IMR-90 (cell line): Measurements from ENCODE around the gene NDUFA13. TPM values are rescaled to one million over a fixed set of nuclear protein-coding genes. Genes with fewer than 3 reads are reported as not detected.

Experiments
- ATAC-seq: fragments of 200-7000 bp; cut with Tn5 transposase; 2 replicates; pipeline ENCODE4 v1.9.1; 2020; ENCODE audit warnings: low read depth, mild to moderate bottlenecking, moderate library complexity
- BruUV-seq: library from RNA; stranded (reverse); fragments of 400-500 nt; replicated peaks from 2 replicates; lab custom pipeline; 2021; lab: Mats Ljungman, UMichigan
- CTCF ChIA-PET: fragments of 300-600 bp; formaldehyde crosslinking; extraction: SDS; loops from one replicate; lab custom pipeline; 2021; ENCODE audit warnings: antibody characterized with exemption; lab: Yijun Ruan, JAX
- POLR2A ChIA-PET: fragments of 300-600 bp; sonication (Branson Sonifier 250); formaldehyde crosslinking; loops from one replicate; lab custom pipeline; 2022; ENCODE audit warnings: antibody characterized with exemption; ENCODE audit not compliant: unreplicated experiment; lab: Charles Lee
- DNase-seq: peaks from one replicate; pipeline ENCODE4 v3.0.0; 2013
- H2AFZ ChIP-seq: replicated peaks from 2 replicates; pipeline ENCODE3; 2013; ENCODE audit warnings: low read length, mild to moderate bottlenecking; ENCODE audit not compliant: poor library complexity
- H2AK5ac ChIP-seq: 2 replicates; pipeline ENCODE4 v1.6.1; 2013; ENCODE audit warnings: low read depth, low read length, inconsistent platforms
- H2AK9ac ChIP-seq: replicated peaks from 2 replicates; pipeline ENCODE3; 2013; ENCODE audit warnings: mild to moderate bottlenecking, low read depth, low read length, moderate library complexity; ENCODE audit not compliant: poor library complexity
- H2BK120ac ChIP-seq: 2 replicates; pipeline ENCODE4 v1.6.1; 2013; ENCODE audit warnings: low read depth, low read length, inconsistent platforms
- H2BK15ac ChIP-seq: 3 replicates; pipeline ENCODE4 v1.6.1; 2013; ENCODE audit warnings: low read depth, low read length, inconsistent platforms
- H2BK20ac ChIP-seq: 2 replicates; pipeline ENCODE4 v1.6.1; 2013; ENCODE audit warnings: low read depth, mild to moderate bottlenecking, inconsistent platforms, low read length, moderate library complexity
- H2BK5ac ChIP-seq: 2 replicates; pipeline ENCODE4 v1.6.1; 2013; ENCODE audit warnings: mild to moderate bottlenecking, low read depth, low read length, inconsistent platforms; ENCODE audit not compliant: poor library complexity, severe bottlenecking
- H3K14ac ChIP-seq: replicated peaks from 2 replicates; pipeline ENCODE4 v1.6.1; 2013; ENCODE audit warnings: low read depth, low read length, inconsistent platforms
- H3K18ac ChIP-seq: 2 replicates; pipeline ENCODE4 v1.6.1; 2013; ENCODE audit warnings: low read depth, low read length, control low read depth
- H3K23ac ChIP-seq: 2 replicates; pipeline ENCODE4 v1.6.1; 2013; ENCODE audit warnings: low read depth, low read length, inconsistent platforms
- H3K27ac ChIP-seq: 2 replicates; pipeline ENCODE4 v1.5.1; 2013; ENCODE audit warnings: mild to moderate bottlenecking, control low read depth, low read length; ENCODE audit not compliant: insufficient read depth
- H3K27me3 ChIP-seq: 2 replicates; pipeline ENCODE4 v1.6.1; 2013; ENCODE audit warnings: low read length; ENCODE audit not compliant: control insufficient read depth, insufficient read depth
- H3K36me3 ChIP-seq: 2 replicates; pipeline ENCODE4 v1.6.1; 2013; ENCODE audit warnings: low read length, mixed read lengths; ENCODE audit not compliant: control insufficient read depth, insufficient read depth
- H3K4ac ChIP-seq: 2 replicates; pipeline ENCODE4 v1.6.1; 2013; ENCODE audit warnings: low read depth, low read length, inconsistent platforms
- H3K4me1 ChIP-seq: 2 replicates; pipeline ENCODE4 v1.6.1; 2013; ENCODE audit warnings: low read length, mixed read lengths; ENCODE audit not compliant: control insufficient read depth, insufficient read depth
- H3K4me2 ChIP-seq: 2 replicates; pipeline ENCODE4 v1.6.1; 2013; ENCODE audit warnings: low read depth, mild to moderate bottlenecking, control low read depth, low read length, moderate library complexity
- H3K4me3 ChIP-seq: 2 replicates; pipeline ENCODE4 v1.5.1; 2013; ENCODE audit warnings: low read depth, mild to moderate bottlenecking, control low read depth, low read length, moderate library complexity; ENCODE audit not compliant: insufficient read depth
- H3K56ac ChIP-seq: 2 replicates; pipeline ENCODE4 v1.6.1; 2013; ENCODE audit warnings: low read length, inconsistent platforms; ENCODE audit not compliant: insufficient read depth; ENCODE audit errors: extremely low read depth
- H3K79me1 ChIP-seq, 2 experiments: 2 replicates each; pipeline ENCODE4 v1.6.1; 2013; ENCODE audit warnings: low read length in 2 of 2, inconsistent platforms in 1 of 2, low read depth in 1 of 2
- H3K9ac ChIP-seq: 2 replicates; pipeline ENCODE4 v1.6.1; 2013; ENCODE audit warnings: low read depth, low read length, control low read depth
- H3K9me1 ChIP-seq: 2 replicates; pipeline ENCODE4 v1.6.1; 2013; ENCODE audit warnings: low read length, inconsistent platforms; ENCODE audit not compliant: insufficient read depth
- H3K9me3 ChIP-seq: 2 replicates; pipeline ENCODE4 v1.6.1; 2013; ENCODE audit warnings: low read length; ENCODE audit not compliant: control insufficient read depth, insufficient read depth
- H4K20me1 ChIP-seq: 2 replicates; pipeline ENCODE4 v1.6.1; 2013; ENCODE audit warnings: low read length, inconsistent platforms; ENCODE audit not compliant: insufficient read depth
- H4K5ac ChIP-seq: 2 replicates; pipeline ENCODE4 v1.6.1; 2013; ENCODE audit warnings: mild to moderate bottlenecking, low read depth, low read length, control low read depth
- H4K8ac ChIP-seq, 2 experiments: 2 replicates each; pipeline ENCODE4 v1.6.1; 2013; ENCODE audit warnings: low read depth in 2 of 2, low read length in 2 of 2, control low read depth in 1 of 2, inconsistent platforms in 1 of 2
- H4K91ac ChIP-seq: 2 replicates; pipeline ENCODE4 v1.6.1; 2013; ENCODE audit warnings: low read depth, low read length, inconsistent platforms; ENCODE audit not compliant: insufficient read depth
- BHLHE40 ChIP-seq: fragments of 150-350 bp; IDR thresholded peaks from 2 replicates; pipeline ENCODE4 v1.6.1; 2016; ENCODE audit warnings: mild to moderate bottlenecking, low read depth, low read length
- CEBPB ChIP-seq: IDR thresholded peaks from 2 replicates; pipeline ENCODE4 v1.6.1; 2012; ENCODE audit warnings: low read depth, low read length, improper control_type of control experiment
- CHD1 ChIP-seq: IDR thresholded peaks from 2 replicates; pipeline ENCODE4 v1.6.1; 2012; ENCODE audit warnings: low read depth, low read length, improper control_type of control experiment
- FOS ChIP-seq: fragments of 150-350 bp; IDR thresholded peaks from 2 replicates; pipeline ENCODE4 v1.6.1; 2016; ENCODE audit warnings: low read depth, low read length
- MAFK ChIP-seq: IDR thresholded peaks from 2 replicates; pipeline ENCODE4 v1.6.1; 2012; ENCODE audit warnings: low read depth, low read length, improper control_type of control experiment
- MAZ ChIP-seq: IDR thresholded peaks from 2 replicates; pipeline ENCODE4 v1.6.1; 2012; ENCODE audit warnings: low read depth, mild to moderate bottlenecking, low read length, improper control_type of control experiment, moderate library complexity, borderline replicate concordance
- MXI1 ChIP-seq: IDR thresholded peaks from 2 replicates; pipeline ENCODE4 v1.6.1; 2012; ENCODE audit warnings: low read depth, mild to moderate bottlenecking, low read length, moderate library complexity, borderline replicate concordance
- NFE2L2 ChIP-seq: fragments of 150-350 bp; IDR thresholded peaks from 2 replicates; pipeline ENCODE4 v1.6.1; 2016; ENCODE audit warnings: low read depth, mild to moderate bottlenecking, low read length
- RAD21 ChIP-seq: IDR thresholded peaks from 2 replicates; pipeline ENCODE4 v1.6.1; 2012; ENCODE audit warnings: low read length, improper control_type of control experiment
- RCOR1 ChIP-seq: IDR thresholded peaks from 2 replicates; pipeline ENCODE4 v1.6.1; 2012; ENCODE audit warnings: mild to moderate bottlenecking, low read length, improper control_type of control experiment; ENCODE audit not compliant: insufficient replicate concordance
- RFX5 ChIP-seq: IDR thresholded peaks from 2 replicates; pipeline ENCODE4 v1.8.0; 2012; ENCODE audit warnings: low read depth, mild to moderate bottlenecking, low read length, moderate library complexity
- SMC3 ChIP-seq: fragments of 150-350 bp; IDR thresholded peaks from 2 replicates; pipeline ENCODE4 v1.6.1; 2016; ENCODE audit warnings: low read depth, mild to moderate bottlenecking, antibody characterized with exemption, low read length, moderate library complexity
- WGBS, 2 experiments: methylation state at CpG; one replicate each; pipeline versions ENCODE4 v1.1.5 to v1.1.7; 2013; ENCODE audit warnings: missing lambda C conversion rate in 2 of 2; ENCODE audit not compliant: insufficient read length in 1 of 2; ENCODE audit errors: extremely low coverage in 2 of 2; 5-methylcytosine and 5-hydroxymethylcytosine counted together
- dilution Hi-C: fragments of 300-500 bp; cut with HindIII; formaldehyde crosslinking; loops from one replicate; pipeline ENCODE4 v1.14.3; 2018; ENCODE audit warnings: low sequenced_read_pairs; ENCODE audit not compliant: unreplicated experiment
- in situ Hi-C: fragments of 300-500 bp; cut with MboI; formaldehyde crosslinking; loops from 3 replicates; pipeline ENCODE4 v1.14.3; 2019; ENCODE audit warnings: low sequenced_read_pairs, inconsistent platforms, mixed read lengths
- intact Hi-C: fragments of 100-400 bp; cut with micrococcal nuclease; formaldehyde crosslinking; loops from 2 replicates; pipeline ENCODE4 v1.10.0; 2022
- polyA plus RNA-seq, 3 experiments: library from polyadenylated mRNA; depleted of rRNA; stranded (reverse); fragments of >200 nt; gene quantifications; 2 replicates each; pipeline ENCODE4 v1.2.3, GENCODE V29; 2012; ENCODE audit warnings: low replicate concordance in 1 of 3
- total RNA-seq: library from RNA; depleted of rRNA; stranded (reverse); fragments of >200 nt; gene quantifications from 2 replicates; pipeline ENCODE4 v1.2.3, GENCODE V29; 2012
- TF ChIP-seq, protein P1 (sequence below): fragments of 150-350 bp; IDR thresholded peaks from 2 replicates; pipeline ENCODE4 v1.6.1; 2016; ENCODE audit warnings: low read depth, mild to moderate bottlenecking, low read length, moderate library complexity, borderline replicate concordance
- TF ChIP-seq, protein P2 (sequence below): fragments of 150-350 bp; IDR thresholded peaks from 2 replicates; pipeline ENCODE4 v1.6.1; 2017; ENCODE audit warnings: mild to moderate bottlenecking, antibody characterized with exemption, low read length, low read depth

The NDUFA13 gene
- total and polyA plus RNA-seq, 2 of the 4 experiments (the other 2 are of a cell fraction), result 30.6 to 667 TPM

DNA sequence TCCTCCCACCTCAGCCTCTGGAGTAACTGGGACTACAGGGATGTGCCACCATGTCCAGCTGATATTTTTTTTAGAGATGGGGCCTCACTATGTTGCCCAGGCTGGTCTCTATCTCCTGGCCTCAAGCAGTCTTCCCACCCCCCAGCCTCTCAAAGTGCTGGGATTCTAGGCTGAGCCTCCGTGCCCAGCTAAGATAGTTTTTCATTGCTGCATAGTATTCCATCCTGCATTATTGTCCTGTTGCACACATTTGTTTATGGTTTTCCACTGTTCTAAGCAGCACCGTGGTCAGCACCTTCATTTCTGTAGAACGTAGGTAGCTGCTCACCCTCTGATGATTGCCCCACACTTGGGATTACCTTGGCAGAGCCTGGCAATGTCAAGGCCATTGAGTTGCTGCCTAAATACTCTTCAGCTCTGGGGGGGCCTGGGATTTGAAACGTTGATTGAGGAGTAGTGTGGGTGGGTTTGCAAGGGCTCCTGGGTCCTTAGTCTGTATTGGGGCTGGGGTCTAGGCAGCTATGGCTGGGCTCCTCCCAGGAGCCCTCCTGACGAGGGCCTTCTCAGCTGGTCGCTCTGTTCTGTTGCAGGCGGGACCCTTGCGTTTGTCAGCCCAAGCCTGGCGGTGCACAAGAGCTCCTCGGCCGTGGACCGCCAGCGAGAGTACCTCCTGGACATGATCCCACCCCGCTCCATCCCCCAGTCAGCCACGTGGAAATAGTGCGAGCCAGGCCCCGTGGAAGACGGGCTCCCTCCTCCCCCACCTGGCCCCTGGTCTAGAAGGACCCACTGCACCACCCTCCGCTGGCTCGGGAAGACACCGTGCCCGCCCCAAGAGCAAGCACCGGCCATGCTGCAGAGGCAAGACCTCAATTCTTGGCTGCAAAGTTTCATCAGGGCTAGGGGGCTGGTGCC, 11.0 kb upstream of the NDUFA13 start:
- H3K27ac ChIP-seq, result no peak overlapping the region
- H4K8ac ChIP-seq, result no peak overlapping the region
- no peaks in the 10 kb centered on the region; the same call in 1 of the 2 replicates for H3K9me1 ChIP-seq
- POLR2A ChIA-PET, result no interaction called here
- H2BK15ac ChIP-seq, result no peak overlapping the region
- H3K4me1 ChIP-seq, result no peaks in the 10 kb centered on the region
- H3K18ac ChIP-seq, result no peak overlapping the region
- H3K9ac ChIP-seq, result no peak overlapping the region
- no peaks in the 10 kb centered on the region for H3K27me3 ChIP-seq
- no peak for ATAC-seq
- CTCF ChIA-PET, result no interaction called here
- no peak overlapping the region for H3K56ac ChIP-seq
- dilution Hi-C loops (no loop called here), in situ Hi-C loops (no loop called here), intact Hi-C loops (no loop called here)
- H2BK5ac ChIP-seq, result no peak overlapping the region
- no peak overlapping the region for H3K23ac ChIP-seq
- no peak overlapping the region for H3K14ac ChIP-seq
- H4K91ac ChIP-seq, result no peak overlapping the region
- DNase-seq, result no peak
- H2BK120ac ChIP-seq, result no peak overlapping the region
- no peak overlapping the region for H3K4ac ChIP-seq
- H3K4me2 ChIP-seq, result no peak overlapping the region
- BruUV-seq, result no TSS peak
- H4K5ac ChIP-seq, result no peak overlapping the region
- H2AK5ac ChIP-seq, result no peak overlapping the region
- peaks cover 58% of the 10 kb centered on the region for H3K36me3 ChIP-seq
- no peak overlapping the region for H3K4me3 ChIP-seq
- H3K9me3 ChIP-seq, result no peaks in the 10 kb centered on the region
- no peak overlapping the region for H2BK20ac ChIP-seq
- no peaks in the 10 kb centered on the region; the same call in 1 of the 2 replicates for H4K20me1 ChIP-seq
- H3K79me1 ChIP-seq, result peaks cover 0 to 3% of the 10 kb centered on the region in 2 experiments; a peak in 2 of 4 replicates
- WGBS, 2 experiments, result 93% methylated on average over 16 of the region's 23 CpGs; no CpG with 5 or more reads in 1 of the 2 experiments
- no peak overlapping the region for H2AK9ac ChIP-seq
- no peak overlapping the region for H2AFZ ChIP-seq
- TF ChIP-seq, protein P1, sequence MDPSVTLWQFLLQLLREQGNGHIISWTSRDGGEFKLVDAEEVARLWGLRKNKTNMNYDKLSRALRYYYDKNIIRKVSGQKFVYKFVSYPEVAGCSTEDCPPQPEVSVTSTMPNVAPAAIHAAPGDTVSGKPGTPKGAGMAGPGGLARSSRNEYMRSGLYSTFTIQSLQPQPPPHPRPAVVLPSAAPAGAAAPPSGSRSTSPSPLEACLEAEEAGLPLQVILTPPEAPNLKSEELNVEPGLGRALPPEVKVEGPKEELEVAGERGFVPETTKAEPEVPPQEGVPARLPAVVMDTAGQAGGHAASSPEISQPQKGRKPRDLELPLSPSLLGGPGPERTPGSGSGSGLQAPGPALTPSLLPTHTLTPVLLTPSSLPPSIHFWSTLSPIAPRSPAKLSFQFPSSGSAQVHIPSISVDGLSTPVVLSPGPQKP, result no peak
- no peak for TF ChIP-seq MXI1
- no peak for TF ChIP-seq RFX5
- no peak for TF ChIP-seq MAZ
- no peak for TF ChIP-seq FOS
- no peak for TF ChIP-seq CHD1
- TF ChIP-seq NFE2L2, result no peak
- no peak for TF ChIP-seq MAFK
- no peak for TF ChIP-seq RCOR1
- TF ChIP-seq BHLHE40, result no peak
- TF ChIP-seq SMC3, result no peak
- no peak for TF ChIP-seq CEBPB
- TF ChIP-seq, protein P2, sequence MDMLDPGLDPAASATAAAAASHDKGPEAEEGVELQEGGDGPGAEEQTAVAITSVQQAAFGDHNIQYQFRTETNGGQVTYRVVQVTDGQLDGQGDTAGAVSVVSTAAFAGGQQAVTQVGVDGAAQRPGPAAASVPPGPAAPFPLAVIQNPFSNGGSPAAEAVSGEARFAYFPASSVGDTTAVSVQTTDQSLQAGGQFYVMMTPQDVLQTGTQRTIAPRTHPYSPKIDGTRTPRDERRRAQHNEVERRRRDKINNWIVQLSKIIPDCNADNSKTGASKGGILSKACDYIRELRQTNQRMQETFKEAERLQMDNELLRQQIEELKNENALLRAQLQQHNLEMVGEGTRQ, result no peak
- no peak for TF ChIP-seq RAD21
